Naive B cell (primary cell): ENCODE results near the gene MAN1A2. TPM values are rescaled to one million over a fixed set of nuclear protein-coding genes. Genes with fewer than 3 reads are reported as not detected.

ENCODE experiments used
- ATAC-seq, 2 donors: fragments of 150-1000 bp; cut with Tn5 transposase; 2 replicates each; pipeline ENCODE4 v1.10.0; 2021; ENCODE audit warnings: low read depth in 2 of 2, mild to moderate bottlenecking in 2 of 2, moderate library complexity in 2 of 2
- DNase-seq: peaks from one replicate; pipeline ENCODE4 v3.0.0; 2022
- H3K27ac Mint-ChIP-seq, 6 donors: one replicate each; pipeline ENCODE4 v1.8.0; 2020 to 2022; ENCODE audit warnings: mild to moderate bottlenecking in 6 of 6, mixed read lengths in 6 of 6, moderate library complexity in 5 of 6, inconsistent platforms in 2 of 6
- H3K27me3 Mint-ChIP-seq, 3 donors: one replicate each; pipeline ENCODE4 v1.8.0; 2021 to 2022; ENCODE audit warnings: mixed read lengths in 3 of 3, mild to moderate bottlenecking in 1 of 3
- H3K36me3 Mint-ChIP-seq, 2 donors: one replicate each; pipeline ENCODE4 v1.8.0; 2020 to 2022; ENCODE audit warnings: mixed read lengths in 2 of 2, inconsistent platforms in 1 of 2, mild to moderate bottlenecking in 1 of 2
- H3K4me1 Mint-ChIP-seq, 3 donors: one replicate each; pipeline ENCODE4 v1.8.0; 2020 to 2022; ENCODE audit warnings: mixed read lengths in 3 of 3, inconsistent platforms in 1 of 3, mild to moderate bottlenecking in 1 of 3, moderate library complexity in 1 of 3
- H3K4me3 Mint-ChIP-seq, 8 donors: one replicate each; pipeline ENCODE4 v1.8.0; 2020 to 2022; ENCODE audit warnings: mild to moderate bottlenecking in 8 of 8, mixed read lengths in 8 of 8, moderate library complexity in 8 of 8, inconsistent platforms in 2 of 8
- H3K9me3 Mint-ChIP-seq, 7 donors: one replicate each; pipeline ENCODE4 v1.8.0; 2020 to 2022; ENCODE audit warnings: mixed read lengths in 7 of 7, mild to moderate bottlenecking in 5 of 7, inconsistent platforms in 2 of 7, moderate library complexity in 1 of 7
- polyA plus RNA-seq, 6 donors: library from polyadenylated mRNA; unstranded; fragments of 300-500 nt; fragmentation: Illumina TruSeq; gene quantifications; one replicate each; pipeline ENCODE4 v1.2.3, GENCODE V29; 2021; ENCODE audit warnings: low read depth in 6 of 6

The MAN1A2 gene
- polyA plus RNA-seq, 6 donors from 2014 or later: 8.3 to 26.6 (median 21.5) TPM

GRCh38 chr1:117500584-117500983 is 133.3 kb downstream of the MAN1A2 start:
- H3K4me1 Mint-ChIP-seq: no peaks in the 10 kb centered on the region
- H3K36me3 Mint-ChIP-seq: peaks cover 0 to 18% of the 10 kb centered on the region in 2 donors

DNA sequence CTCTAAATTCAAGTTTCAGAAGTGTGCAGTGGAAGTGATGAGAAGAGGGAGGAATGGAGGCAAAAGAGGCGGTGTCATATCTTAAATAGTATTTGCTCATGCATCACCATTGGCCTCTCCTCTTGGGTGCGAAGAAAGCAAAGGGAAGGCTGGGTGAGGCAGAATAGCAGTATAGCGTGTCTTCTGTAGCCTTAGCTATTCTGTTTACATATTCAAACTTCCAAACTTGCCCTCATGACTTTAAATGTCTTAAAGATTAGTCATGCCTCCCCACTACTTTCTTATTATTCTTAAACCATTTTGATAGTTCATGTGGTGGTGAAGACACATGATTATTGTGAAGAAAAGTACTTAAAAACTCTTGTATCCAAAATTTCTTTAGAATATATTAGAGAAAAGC is 134.0 kb downstream of the MAN1A2 start:
- no peaks in the 10 kb centered on the region for H3K9me3 Mint-ChIP-seq
- H3K27ac Mint-ChIP-seq: no peak overlapping the region
- H3K4me3 Mint-ChIP-seq: no peak overlapping the region
- peaks cover 0 to 23% of the 10 kb centered on the region in 2 donors for H3K36me3 Mint-ChIP-seq
- no peaks in the 10 kb centered on the region for H3K4me1 Mint-ChIP-seq
- no peaks in the 10 kb centered on the region for H3K27me3 Mint-ChIP-seq
- no peak for DNase-seq
- ATAC-seq: no peak

More at GRCh38 chr1:117500584-117500983, 133.3 kb downstream of the MAN1A2 start:
- Mint-ChIP-seq H3K4me3 (no peak overlapping the region), H3K27me3 (no peaks in the 10 kb centered on the region), H3K27ac (no peak overlapping the region), H3K9me3 (no peaks in the 10 kb centered on the region)
- ATAC-seq (no peak), DNase-seq (no peak)

DNA sequence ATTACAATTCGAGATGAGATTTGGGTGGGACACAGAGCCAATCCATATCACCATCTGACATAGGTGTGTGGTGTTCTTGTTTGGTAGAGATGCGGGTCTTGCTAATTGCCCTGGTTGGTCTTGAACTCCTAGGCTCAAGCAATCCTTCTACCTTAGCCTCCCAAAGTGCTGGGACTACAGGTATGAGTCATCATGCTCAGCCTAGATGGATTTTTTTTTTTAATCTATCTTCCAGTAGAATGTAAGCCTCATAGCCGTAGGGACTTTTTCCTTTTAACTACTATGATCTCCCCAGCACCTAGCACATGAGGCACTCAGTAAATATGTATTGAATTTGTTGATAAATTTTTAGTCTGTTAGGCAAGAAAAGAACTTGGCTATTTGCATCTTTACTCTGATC is 144.0 kb downstream of the MAN1A2 start:
- peaks cover 2 to 9% (median 7%) of the 10 kb centered on the region in 3 donors for H3K4me1 Mint-ChIP-seq
- H3K36me3 Mint-ChIP-seq: peaks cover 0 to 9% of the 10 kb centered on the region in 2 donors
- no peak overlapping the region for H3K4me3 Mint-ChIP-seq
- H3K27ac Mint-ChIP-seq: peak overlapping the region in 4 of 6 donors; percentile 33 to 75 (median 64)
- H3K27me3 Mint-ChIP-seq: no peaks in the 10 kb centered on the region
- no peak for ATAC-seq
- H3K9me3 Mint-ChIP-seq: no peaks in the 10 kb centered on the region
- DNase-seq: no peak

GRCh38 chr1:117512728-117513321 is 145.6 kb downstream of the MAN1A2 start:
- H3K4me1 Mint-ChIP-seq: peaks cover 2 to 9% (median 7%) of the 10 kb centered on the region in 3 donors
- ATAC-seq (peak; percentile 30 to 39), DNase-seq (peak; percentile 32)
- H3K36me3 Mint-ChIP-seq: peaks cover 0 to 9% of the 10 kb centered on the region in 2 donors
- H3K27me3 Mint-ChIP-seq: no peaks in the 10 kb centered on the region
- no peak overlapping the region for H3K4me3 Mint-ChIP-seq
- peak overlapping the region in 1 of 6 donors; percentile 69 for H3K27ac Mint-ChIP-seq
- no peaks in the 10 kb centered on the region for H3K9me3 Mint-ChIP-seq

DNA sequence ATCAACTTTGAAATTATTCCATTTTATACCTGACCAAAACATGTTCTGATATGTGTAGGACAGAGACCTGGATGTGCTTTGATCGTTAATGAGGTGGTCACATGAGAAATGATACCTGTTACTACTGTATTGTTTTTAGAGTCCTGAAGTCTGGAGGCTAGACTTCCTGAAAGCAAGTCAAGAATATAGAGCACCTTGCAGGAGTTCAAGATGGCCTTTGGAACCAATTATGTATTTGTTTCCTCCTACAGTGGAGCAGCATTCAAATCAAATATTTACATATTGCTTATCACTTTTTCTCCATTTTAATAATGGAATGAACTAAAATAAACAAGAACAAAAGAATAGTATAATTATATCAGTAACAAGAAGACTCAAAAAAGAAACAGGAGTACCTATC is 155.9 kb downstream of the MAN1A2 start:
- Mint-ChIP-seq H3K27me3 (no peaks in the 10 kb centered on the region), H3K36me3 (peaks cover 0 to 12% of the 10 kb centered on the region in 2 donors), H3K9me3 (no peaks in the 10 kb centered on the region), H3K4me1 (peaks cover 0 to 6% (median 0%) of the 10 kb centered on the region in 3 donors), H3K4me3 (no peak overlapping the region), H3K27ac (no peak overlapping the region)
- ATAC-seq: no peak
- DNase-seq: no peak

DNA sequence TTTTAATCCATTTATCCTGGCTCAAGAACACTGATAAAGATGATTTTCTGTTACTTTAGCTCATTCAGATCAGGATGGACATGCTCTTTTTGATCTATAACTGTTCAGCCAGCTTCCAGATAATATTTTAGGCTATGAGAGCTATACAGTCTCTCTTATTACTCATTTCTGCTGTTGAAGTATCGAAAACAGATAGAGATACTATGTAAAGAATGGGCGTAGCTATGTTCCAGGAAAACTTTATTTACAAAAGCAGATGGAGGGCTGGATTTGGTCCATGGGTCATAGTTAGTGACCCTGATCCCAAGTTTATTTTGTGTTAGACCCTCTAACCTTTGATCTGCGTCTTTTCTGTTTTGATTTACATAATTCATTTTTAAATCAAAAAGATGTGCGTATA is 159.8 kb downstream of the MAN1A2 start:
- Mint-ChIP-seq H3K27ac (no peak overlapping the region), H3K4me1 (no peaks in the 10 kb centered on the region), H3K36me3 (peaks cover 0 to 10% of the 10 kb centered on the region in 2 donors), H3K27me3 (no peaks in the 10 kb centered on the region), H3K9me3 (no peaks in the 10 kb centered on the region), H3K4me3 (no peak overlapping the region)
- ATAC-seq (no peak), DNase-seq (no peak)

GRCh38 chr1:117527566-117528102 is 160.4 kb downstream of the MAN1A2 start:
- Mint-ChIP-seq H3K27ac (no peak overlapping the region), H3K27me3 (no peaks in the 10 kb centered on the region), H3K36me3 (peaks cover 0 to 4% of the 10 kb centered on the region in 2 donors), H3K9me3 (no peaks in the 10 kb centered on the region), H3K4me3 (no peak overlapping the region), H3K4me1 (no peaks in the 10 kb centered on the region)
- ATAC-seq: no peak
- DNase-seq: no peak

DNA sequence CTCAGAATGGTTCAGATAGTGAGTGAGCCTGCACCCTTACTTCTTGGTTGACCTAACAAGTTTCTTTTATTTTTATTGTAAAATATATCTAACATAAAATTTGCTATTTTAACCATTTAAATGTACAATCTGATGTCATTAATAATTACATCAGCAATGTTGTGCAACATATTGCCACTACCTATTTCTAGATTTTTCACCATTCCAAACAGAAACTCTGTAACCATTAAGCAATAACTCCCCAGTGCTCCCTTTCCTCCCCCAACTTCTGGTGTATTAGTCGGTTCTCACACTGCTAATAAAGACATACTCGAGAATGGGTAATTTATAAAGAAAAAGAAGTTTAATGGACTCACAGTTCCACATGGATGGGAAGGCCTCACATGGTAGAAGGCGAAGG is 162.4 kb downstream of the MAN1A2 start:
- peak overlapping the region in 1 of 6 donors; percentile 61 for H3K27ac Mint-ChIP-seq
- H3K36me3 Mint-ChIP-seq: no peaks in the 10 kb centered on the region

DNA sequence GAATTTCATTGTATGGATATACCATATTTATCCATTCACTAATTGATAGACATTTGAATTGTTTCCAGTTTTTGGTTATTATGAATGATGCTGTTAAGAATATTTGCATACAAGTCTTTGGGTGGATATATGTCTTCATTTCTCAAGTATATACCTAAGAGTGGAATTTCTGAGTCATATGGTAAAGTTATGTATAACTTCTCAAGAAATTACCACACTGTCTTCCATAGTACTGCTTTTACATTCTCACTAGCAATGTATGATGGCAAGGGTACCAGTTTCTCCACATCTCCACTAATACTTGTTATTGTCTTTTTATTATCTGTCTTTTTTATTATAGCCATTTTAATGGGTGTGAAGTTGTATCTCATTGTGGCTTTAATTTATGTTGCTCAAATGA is 164.0 kb downstream of the MAN1A2 start:
- Mint-ChIP-seq H3K4me3 (no peak overlapping the region), H3K36me3 (no peaks in the 10 kb centered on the region), H3K27me3 (no peaks in the 10 kb centered on the region), H3K4me1 (peaks cover 0 to 3% (median 0%) of the 10 kb centered on the region in 3 donors), H3K9me3 (no peaks in the 10 kb centered on the region), H3K27ac (no peak overlapping the region)
- ATAC-seq (no peak), DNase-seq (no peak)

More for the DNA sequence above, 162.4 kb downstream of the MAN1A2 start:
- ATAC-seq (no peak), DNase-seq (no peak)
- peaks cover 0 to 3% (median 0%) of the 10 kb centered on the region in 3 donors for H3K4me1 Mint-ChIP-seq
- no peaks in the 10 kb centered on the region for H3K27me3 Mint-ChIP-seq
- H3K9me3 Mint-ChIP-seq: no peaks in the 10 kb centered on the region
- H3K4me3 Mint-ChIP-seq: no peak overlapping the region

- peak overlapping the region in 3 of 8 donors; percentile 4 to 61 (median 14) for H3K4me3 Mint-ChIP-seq
- peaks cover 9 to 13% (median 11%) of the 10 kb centered on the region in 3 donors for H3K4me1 Mint-ChIP-seq
- H3K36me3 Mint-ChIP-seq: no peaks in the 10 kb centered on the region
- peak; percentile 84 to 88 for ATAC-seq
- H3K27me3 Mint-ChIP-seq: no peaks in the 10 kb centered on the region
- peak; percentile 65 for DNase-seq
- peak overlapping the region in 4 of 6 donors; percentile 16 to 52 (median 47) for H3K27ac Mint-ChIP-seq
- no peaks in the 10 kb centered on the region for H3K9me3 Mint-ChIP-seq
These were observed 167.8 kb downstream of the MAN1A2 start for GRCh38 chr1:117534995-117535467.

DNA sequence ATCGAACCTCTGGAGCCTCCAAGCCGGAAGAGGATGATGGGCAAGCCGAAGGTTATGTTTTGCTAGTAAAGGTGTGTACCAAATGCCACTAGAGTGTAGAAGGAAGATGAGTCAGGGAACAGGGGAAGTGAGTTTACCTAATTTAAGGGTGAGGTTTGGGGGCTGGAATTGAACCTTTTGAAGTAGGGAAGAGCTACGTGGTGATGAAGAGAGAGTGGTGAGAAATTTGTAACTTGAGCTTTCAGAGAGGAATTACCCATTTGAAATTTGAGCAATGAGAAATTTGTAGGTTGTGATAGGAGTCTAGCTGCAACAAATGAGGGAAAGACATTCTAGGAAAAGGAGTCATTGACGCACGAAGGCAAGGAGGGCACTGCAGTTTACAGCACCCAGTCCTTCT is 168.6 kb downstream of the MAN1A2 start:
- DNase-seq: no peak
- Mint-ChIP-seq H3K36me3 (no peaks in the 10 kb centered on the region), H3K27me3 (no peaks in the 10 kb centered on the region), H3K9me3 (no peaks in the 10 kb centered on the region), H3K4me1 (peaks cover 9 to 13% (median 11%) of the 10 kb centered on the region in 3 donors), H3K4me3 (no peak overlapping the region), H3K27ac (no peak overlapping the region)
- no peak for ATAC-seq

- H3K4me1 Mint-ChIP-seq: peaks cover 9 to 13% (median 11%) of the 10 kb centered on the region in 3 donors
- H3K9me3 Mint-ChIP-seq: no peaks in the 10 kb centered on the region
- H3K36me3 Mint-ChIP-seq: no peaks in the 10 kb centered on the region
- H3K4me3 Mint-ChIP-seq: no peak overlapping the region
- ATAC-seq (peak; percentile 57 to 63), DNase-seq (peak; percentile 37)
- H3K27me3 Mint-ChIP-seq: peaks cover 0 to 2% (median 1%) of the 10 kb centered on the region in 3 donors
- no peak overlapping the region for H3K27ac Mint-ChIP-seq
These were observed 170.2 kb downstream of the MAN1A2 start for GRCh38 chr1:117537291-117537920.

DNA sequence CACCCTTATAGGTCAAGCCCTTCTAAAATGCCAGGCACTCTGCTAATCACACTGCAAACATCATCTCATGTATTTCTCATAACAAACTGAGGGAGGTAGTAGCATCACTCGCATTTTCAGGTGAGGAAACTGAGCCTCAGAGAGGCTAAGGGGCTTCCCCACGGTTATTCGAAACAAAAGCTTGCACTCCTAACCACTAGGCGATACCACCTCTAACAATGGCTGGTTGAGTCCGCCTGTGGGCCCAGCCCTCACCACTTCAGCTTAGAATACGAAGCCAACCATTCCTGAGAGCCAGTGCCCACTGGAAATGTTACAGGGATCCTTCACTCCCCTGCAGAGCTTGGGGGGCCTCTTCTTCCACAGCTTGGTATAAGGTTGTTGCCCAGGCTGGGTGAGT is 173.3 kb downstream of the MAN1A2 start:
- no peak for DNase-seq
- no peak overlapping the region for H3K27ac Mint-ChIP-seq
- H3K36me3 Mint-ChIP-seq: no peaks in the 10 kb centered on the region
- H3K4me1 Mint-ChIP-seq: peaks cover 9 to 11% (median 10%) of the 10 kb centered on the region in 3 donors
- no peak for ATAC-seq
- no peaks in the 10 kb centered on the region for H3K9me3 Mint-ChIP-seq
- peaks cover 0 to 9% (median 7%) of the 10 kb centered on the region in 3 donors for H3K27me3 Mint-ChIP-seq
- no peak overlapping the region for H3K4me3 Mint-ChIP-seq

DNA sequence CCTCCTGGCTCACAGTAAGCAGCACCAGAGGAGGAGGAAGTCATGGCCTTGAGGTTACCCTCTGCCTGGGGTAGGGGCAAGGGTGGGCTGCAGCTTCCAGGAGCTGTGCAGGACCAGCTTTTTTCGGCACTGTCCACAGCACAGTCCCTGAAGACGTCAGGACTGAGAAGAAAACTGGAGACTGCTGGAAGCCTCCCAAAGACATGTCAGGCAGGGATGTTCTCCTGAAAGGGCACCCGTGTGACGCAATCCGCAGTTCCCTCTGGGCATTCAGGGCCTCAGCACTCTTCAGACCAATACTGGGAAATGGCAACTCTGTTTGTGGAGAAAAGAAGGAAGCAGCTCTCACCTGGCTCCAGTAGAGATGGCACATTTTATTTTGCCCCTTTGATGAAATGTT is 173.8 kb downstream of the MAN1A2 start:
- H3K36me3 Mint-ChIP-seq: no peaks in the 10 kb centered on the region
- H3K4me1 Mint-ChIP-seq: peaks cover 9 to 11% (median 10%) of the 10 kb centered on the region in 3 donors

More for the DNA sequence above, 173.8 kb downstream of the MAN1A2 start:
- Mint-ChIP-seq H3K27ac (no peak overlapping the region), H3K4me3 (no peak overlapping the region), H3K9me3 (no peaks in the 10 kb centered on the region), H3K27me3 (peaks cover 0 to 9% (median 7%) of the 10 kb centered on the region in 3 donors)
- no peak for ATAC-seq
- no peak for DNase-seq
